Amniotic stem cell (primary cell): ENCODE data around the gene UHMK1.
"Not testable (repeated sequence)": the region's sequence is repeated elsewhere in the genome, so short reads cannot be mapped to it uniquely, and the experiment has no call there.

ENCODE experiments used
- DNase-seq: peaks from one replicate; lab custom pipeline; 2025; lab: John Stamatoyannopoulos, UW

The UHMK1 gene

GRCh38 chr1:162497723-162498495 lies at the start of gene UHMK1:
Gene UHMK1, plus strand, starts transcription at chr1:162497818. Its CDS starts 183 bp downstream, at chr1:162498001.
- DNase-seq, result peak; percentile 88

GRCh38 chr1:162454361-162454760 lies 43.3 kb upstream of the UHMK1 start:
- not testable (repeated sequence) for DNase-seq

DNA sequence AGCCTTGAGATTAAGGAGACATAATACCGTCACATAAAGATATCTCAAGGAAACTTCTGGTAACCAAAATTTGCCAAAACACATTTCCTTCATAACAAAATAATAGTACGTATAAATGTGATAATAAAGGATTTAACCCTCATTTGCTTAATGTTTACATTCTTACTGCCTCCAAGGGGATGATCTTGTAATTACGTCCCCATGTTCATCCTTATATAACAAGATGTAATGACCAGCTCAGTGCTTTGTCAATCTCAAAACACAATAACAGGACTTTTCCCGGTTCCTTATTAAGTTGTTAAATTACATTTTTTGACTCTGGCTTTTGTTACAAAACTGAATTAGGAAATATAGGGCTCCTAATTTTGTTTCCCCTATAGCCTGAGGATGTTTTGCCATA lies 41.3 kb upstream of the UHMK1 start:
- no peak for DNase-seq

DNA sequence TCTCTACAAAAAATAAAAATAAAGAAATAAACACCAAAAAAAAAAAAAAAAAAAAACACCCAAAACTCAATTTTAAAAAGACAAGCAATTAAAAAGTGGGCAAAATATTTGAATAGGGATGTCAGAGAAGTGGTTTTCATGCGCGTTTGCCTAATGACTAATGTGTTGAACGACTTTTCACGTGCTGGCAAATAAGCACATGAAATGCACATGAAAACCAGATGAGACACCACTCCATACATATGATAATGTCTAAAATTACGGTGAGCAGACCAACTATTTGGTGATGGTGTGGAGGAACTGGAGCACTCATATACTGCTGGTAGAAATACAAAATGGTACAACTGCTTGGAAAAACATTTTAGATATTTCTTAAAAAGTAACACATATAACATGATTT lies 39.4 kb upstream of the UHMK1 start:
- DNase-seq, result no peak

- DNase-seq, result not testable (repeated sequence)
Observed at GRCh38 chr1:162462425-162462824, 35.2 kb upstream of the UHMK1 start.

DNA sequence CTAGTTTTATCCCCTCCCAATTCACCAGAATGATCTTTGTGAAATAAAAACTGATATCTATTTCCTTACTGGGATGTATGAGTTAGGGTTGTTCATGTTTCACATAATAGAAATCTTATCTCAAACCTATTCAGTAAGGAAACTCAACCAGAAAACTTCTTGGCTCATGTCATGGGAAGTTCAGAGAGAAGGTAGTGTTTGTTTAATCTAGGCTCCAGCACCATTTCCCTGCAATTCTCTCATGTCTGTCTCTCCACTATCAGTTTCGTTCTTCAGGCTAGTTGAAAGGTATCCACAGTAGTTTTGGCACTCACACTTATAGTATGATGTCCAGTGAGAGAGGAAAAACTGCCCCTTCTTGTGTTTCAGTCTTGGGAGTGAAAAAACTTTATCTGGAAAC lies 34.6 kb upstream of the UHMK1 start:
- DNase-seq, result no peak

DNA sequence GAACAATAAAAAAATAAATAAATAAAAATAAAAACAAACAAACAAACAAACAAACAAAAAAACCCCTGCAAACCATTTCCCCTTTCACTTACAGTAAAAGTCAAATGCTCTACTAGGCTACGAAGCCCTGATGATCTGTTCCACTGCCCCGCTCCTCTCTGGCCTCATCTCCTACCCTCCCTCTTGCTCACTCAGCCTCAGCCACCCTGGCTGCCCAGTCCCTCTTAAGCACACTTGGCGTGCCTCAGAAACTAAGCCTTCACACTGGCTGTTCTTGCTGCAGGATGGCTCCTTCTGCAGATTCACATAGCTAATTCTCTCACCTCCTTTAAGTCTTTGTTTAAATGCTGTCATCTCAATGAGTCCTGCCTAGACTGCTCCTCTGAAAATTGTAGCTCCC lies 30.8 kb upstream of the UHMK1 start:
- no peak for DNase-seq

DNA sequence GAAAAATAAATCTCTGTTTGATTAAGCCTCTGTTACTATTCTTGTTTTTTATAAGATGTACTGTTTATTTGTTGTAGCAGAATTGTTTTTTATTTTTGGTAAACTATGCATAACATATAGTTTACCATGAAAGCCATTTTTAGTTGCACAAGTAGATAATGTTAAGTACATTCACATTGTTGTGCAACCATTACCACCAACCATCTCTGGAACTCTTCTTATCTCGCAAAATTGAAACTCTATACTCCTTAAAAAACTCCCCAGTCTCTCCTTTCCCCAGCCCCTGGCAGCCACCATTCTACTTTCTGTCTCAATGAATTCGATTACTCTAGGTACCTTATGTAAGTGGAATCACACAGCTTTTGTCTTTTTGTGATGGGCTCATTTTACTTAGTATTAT lies 27.4 kb upstream of the UHMK1 start:
- DNase-seq, result no peak

GRCh38 chr1:162471290-162471853 lies 26.2 kb upstream of the UHMK1 start:
- DNase-seq, result no peak

DNA sequence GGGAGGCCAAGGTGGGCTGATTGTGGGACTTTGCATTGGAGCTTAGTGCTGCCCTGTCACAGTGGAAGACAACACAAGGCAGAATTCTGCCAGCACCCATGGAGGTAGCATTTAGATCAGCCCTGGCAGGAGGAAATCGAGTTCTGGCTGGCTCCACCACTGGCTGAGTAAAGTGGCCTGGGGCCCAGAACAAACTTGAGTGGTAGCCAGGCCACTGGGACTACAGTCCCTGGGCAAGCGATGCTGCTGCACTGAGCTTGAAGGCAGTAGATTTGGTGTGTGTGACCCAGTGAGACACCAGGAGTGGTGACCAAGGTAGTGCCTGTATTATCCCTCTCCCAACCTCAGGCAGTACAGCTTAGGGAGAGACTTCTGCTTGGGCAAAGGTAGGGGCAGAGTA lies 22.5 kb upstream of the UHMK1 start:
- DNase-seq, result no peak

GRCh38 chr1:162475539-162476185 lies 22.0 kb upstream of the UHMK1 start:
- DNase-seq, result no peak

- DNase-seq, result no peak
Observed at GRCh38 chr1:162476620-162477019, 21.0 kb upstream of the UHMK1 start.

GRCh38 chr1:162485236-162485635 lies 12.4 kb upstream of the UHMK1 start:
- DNase-seq, result no peak

DNA sequence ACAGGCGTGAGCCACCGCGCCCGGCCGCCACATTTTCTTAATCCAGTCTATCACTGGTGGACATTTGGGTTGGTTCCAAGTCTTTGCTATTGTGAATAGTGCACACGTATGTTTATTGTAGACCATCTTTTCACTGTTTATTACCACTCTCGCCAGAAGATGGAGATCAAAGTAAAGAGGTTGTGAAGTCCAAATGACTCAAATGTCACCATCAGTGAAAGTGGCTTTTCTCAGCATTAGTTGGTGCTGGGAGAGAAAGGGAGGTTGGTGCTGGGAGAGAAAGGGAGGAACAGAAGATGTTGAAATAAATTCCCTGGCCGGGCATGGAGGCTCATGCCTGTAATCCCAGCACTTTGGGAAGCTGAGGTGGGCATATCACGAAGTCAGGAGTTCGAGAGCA lies 10.4 kb upstream of the UHMK1 start:
- DNase-seq, result no peak

- DNase-seq, result no peak
Observed at GRCh38 chr1:162488219-162488618, 9.4 kb upstream of the UHMK1 start.

DNA sequence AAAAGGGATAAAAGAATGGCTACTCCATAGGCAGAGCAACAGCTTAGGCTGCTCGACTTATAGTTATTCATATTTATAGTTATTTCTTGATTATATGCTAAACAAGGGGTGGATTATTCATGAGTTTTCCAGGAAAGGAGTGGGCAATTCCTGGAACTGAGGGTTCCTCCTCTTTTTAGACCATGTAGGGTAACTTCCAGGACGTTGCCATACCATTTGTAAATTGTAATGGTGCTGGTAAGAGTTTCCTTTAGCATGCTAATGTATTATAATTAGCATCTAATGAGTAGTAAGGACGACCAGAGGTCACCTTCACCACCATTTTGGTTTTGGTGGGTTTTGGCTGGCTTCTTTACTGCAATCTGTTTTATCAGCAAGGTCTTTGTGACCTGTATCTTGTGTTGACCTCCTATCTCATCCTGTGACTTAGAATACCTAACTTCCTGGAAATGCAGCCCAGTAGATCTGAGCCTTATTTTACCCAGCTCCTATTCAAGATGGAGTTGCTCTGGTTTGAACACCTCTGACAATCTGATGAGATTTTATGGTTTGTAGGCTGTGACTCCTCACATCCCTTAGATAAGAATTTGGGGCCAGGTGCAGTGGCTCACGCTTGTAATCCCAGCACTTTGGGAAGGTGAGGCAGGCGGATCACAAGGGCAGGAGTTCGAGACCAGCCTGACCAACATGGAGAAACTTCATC lies 1.9 kb upstream of the UHMK1 start:
- DNase-seq, result not testable (repeated sequence)

GRCh38 chr1:162497104-162497722 lies 405 bp upstream of the UHMK1 start:
- no peak for DNase-seq

DNA sequence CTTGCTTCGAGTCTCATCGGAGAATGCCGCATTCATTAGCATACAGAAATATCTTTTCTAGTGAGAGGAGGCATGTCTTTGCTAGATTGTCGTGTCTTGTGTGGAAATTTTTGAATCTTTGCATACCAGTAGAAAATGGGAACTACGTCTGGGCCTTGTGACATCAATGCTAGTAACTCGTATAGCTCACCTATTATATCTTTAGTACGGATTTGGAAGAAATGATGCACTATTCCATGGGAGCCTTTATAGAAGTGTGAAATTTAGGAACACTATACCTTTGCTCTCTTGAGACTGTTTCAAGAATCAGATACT lies 835 bp downstream of the UHMK1 start:
- no peak for DNase-seq

DNA sequence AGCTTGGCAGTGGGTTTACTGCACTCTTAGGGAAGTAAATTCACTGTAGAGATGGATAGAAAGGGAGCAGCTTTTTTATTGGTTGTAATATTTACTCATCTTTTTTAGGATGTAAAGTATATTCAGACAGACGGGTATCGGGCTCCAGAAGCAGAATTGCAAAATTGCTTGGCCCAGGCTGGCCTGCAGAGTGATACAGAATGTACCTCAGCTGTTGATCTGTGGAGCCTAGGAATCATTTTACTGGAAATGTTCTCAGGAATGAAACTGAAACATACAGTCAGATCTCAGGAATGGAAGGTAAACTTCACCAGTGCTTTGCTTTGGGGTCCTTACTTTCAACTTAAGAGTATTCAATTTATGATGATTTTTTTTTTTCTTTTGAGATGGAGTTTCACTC lies 3.2 kb downstream of the UHMK1 start:
- no peak for DNase-seq

- no peak for DNase-seq
Observed at GRCh38 chr1:162502077-162502476, 4.5 kb downstream of the UHMK1 start.

DNA sequence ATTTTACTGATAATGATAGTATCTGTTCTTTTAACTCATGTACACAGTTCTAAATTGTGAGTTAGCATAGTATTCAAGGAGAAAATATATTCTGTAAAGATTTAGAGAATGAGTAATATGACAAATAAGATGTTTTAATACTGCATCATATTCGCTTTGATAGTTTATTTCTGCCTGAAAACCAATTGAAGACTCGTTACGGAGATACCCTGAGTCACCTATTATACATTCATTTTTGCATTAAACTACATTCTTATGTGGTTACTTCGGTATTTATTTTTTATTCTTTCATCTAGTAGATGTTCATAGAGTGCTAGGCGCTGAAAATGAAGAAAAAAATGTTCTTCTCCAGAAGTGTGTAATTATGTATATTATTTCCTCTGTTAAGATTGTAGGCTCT lies 5.3 kb downstream of the UHMK1 start:
- peak; percentile 17 for DNase-seq

- DNase-seq, result no peak
Observed at GRCh38 chr1:162527314-162527713, 29.7 kb downstream of the UHMK1 start.
